Glutamatergic neuron (in vitro differentiated cells): Measurements from ENCODE around the gene ZBTB22. TPM values are rescaled to one million over a fixed set of nuclear protein-coding genes. Genes with fewer than 3 reads are reported as not detected.

Experiments used
- DNase-seq: peaks from one replicate; pipeline ENCODE4 v3.0.0; 2022
- H3K27ac Mint-ChIP-seq: one replicate; pipeline ENCODE4 v1.8.0; 2020; ENCODE audit warnings: mild to moderate bottlenecking, mixed read lengths, inconsistent platforms; ENCODE audit not compliant: unreplicated experiment
- H3K27me3 Mint-ChIP-seq: one replicate; pipeline ENCODE4 v1.8.0; 2020; ENCODE audit warnings: mild to moderate bottlenecking, moderate library complexity, mixed read lengths, inconsistent platforms; ENCODE audit not compliant: unreplicated experiment
- H3K36me3 Mint-ChIP-seq: one replicate; pipeline ENCODE4 v1.8.0; 2020; ENCODE audit warnings: mild to moderate bottlenecking, mixed read lengths, inconsistent platforms; ENCODE audit not compliant: unreplicated experiment
- H3K4me1 Mint-ChIP-seq: one replicate; pipeline ENCODE4 v1.8.0; 2020; ENCODE audit warnings: mild to moderate bottlenecking, low read depth, mixed read lengths, inconsistent platforms; ENCODE audit not compliant: unreplicated experiment
- H3K4me3 Mint-ChIP-seq: one replicate; pipeline ENCODE4 v1.8.0; 2020; ENCODE audit warnings: mild to moderate bottlenecking, mixed read lengths, inconsistent platforms; ENCODE audit not compliant: unreplicated experiment
- H3K9me3 Mint-ChIP-seq: one replicate; pipeline ENCODE4 v1.8.0; 2020; ENCODE audit warnings: mild to moderate bottlenecking, moderate library complexity, mixed read lengths, inconsistent platforms; ENCODE audit not compliant: unreplicated experiment
- CTCF ChIP-seq: fragments of 200-600 bp; sonication (generic); IDR thresholded peaks from one replicate; pipeline ENCODE4 v1.5.0; 2021; ENCODE audit not compliant: partially characterized antibody, unreplicated experiment
- total RNA-seq: library from RNA; stranded (reverse); fragmentation: NEBNext Ultra II Directional; extraction: Animal tissue kit (Norgen Biotek cat#: 25700); gene quantifications from one replicate; pipeline ENCODE4 v1.2.1, GENCODE V29; 2021; ENCODE audit not compliant: unreplicated experiment

The ZBTB22 gene
- total RNA-seq, 1 donor from 2014 or later = 21.7 TPM

GRCh38 chr6:33273924-33274902 lies 43.3 kb downstream of the ZBTB22 start:
- Mint-ChIP-seq H3K27me3 (peaks cover 12% of the 10 kb centered on the region), H3K4me3 (peak overlapping the region; percentile 98), H3K9me3 (peaks cover 4% of the 10 kb centered on the region), H3K36me3 (no peaks in the 10 kb centered on the region), H3K4me1 (peaks cover 35% of the 10 kb centered on the region), H3K27ac (peak overlapping the region; percentile 9)
- no peak for TF ChIP-seq CTCF
- no peak for DNase-seq

GRCh38 chr6:33273129-33273923 lies 44.2 kb downstream of the ZBTB22 start:
- H3K4me1 Mint-ChIP-seq = peaks cover 28% of the 10 kb centered on the region
- H3K27me3 Mint-ChIP-seq = peaks cover 12% of the 10 kb centered on the region
- H3K27ac Mint-ChIP-seq = peak overlapping the region; percentile 59
- peak overlapping the region; percentile 98 for H3K4me3 Mint-ChIP-seq
- peaks cover 4% of the 10 kb centered on the region for H3K9me3 Mint-ChIP-seq
- H3K36me3 Mint-ChIP-seq = no peaks in the 10 kb centered on the region
- no peak for TF ChIP-seq CTCF
- DNase-seq = no peak

- H3K27me3 Mint-ChIP-seq = peaks cover 14% of the 10 kb centered on the region
- DNase-seq = no peak
- H3K27ac Mint-ChIP-seq = peak overlapping the region; percentile 100
- H3K4me3 Mint-ChIP-seq = peak overlapping the region; percentile 98
- TF ChIP-seq CTCF = no peak
- no peaks in the 10 kb centered on the region for H3K36me3 Mint-ChIP-seq
- peaks cover 26% of the 10 kb centered on the region for H3K4me1 Mint-ChIP-seq
- H3K9me3 Mint-ChIP-seq = peaks cover 4% of the 10 kb centered on the region
Observed at GRCh38 chr6:33272275-33273128, 45.0 kb downstream of the ZBTB22 start.

- DNase-seq = peak; percentile 88
- peaks cover 4% of the 10 kb centered on the region for H3K9me3 Mint-ChIP-seq
- H3K4me3 Mint-ChIP-seq = peak within 1 kb of the TSS; percentile 98
- no peak for TF ChIP-seq CTCF
- peaks cover 11% of the 10 kb centered on the region for H3K27me3 Mint-ChIP-seq
- no peaks in the 10 kb centered on the region for H3K36me3 Mint-ChIP-seq
- H3K27ac Mint-ChIP-seq = peak within 1 kb of the TSS; percentile 100
- H3K4me1 Mint-ChIP-seq = peaks cover 26% of the 10 kb centered on the region
Observed at GRCh38 chr6:33271468-33272274, 45.9 kb downstream of the ZBTB22 start, which contains the start of the genes RPS18 and VPS52. TSS of gene RPS18 (plus strand) at chr6:33272075. CDS start at chr6:33272120, 45 bp downstream. TSS of gene VPS52 (minus strand) at chr6:33271876. CDS start at chr6:33271675, 201 bp downstream.
